ENCODE measurements around the gene GMDS.

GRCh38 chr6:2016040-2016439 is 229.4 kb downstream of the GMDS start:
- TF ChIP-seq CTCF (IDR thresholded peaks at IDR 0.05; ENCODE audit: extremely low read depth in 1 of 2, insufficient read depth in 1 of 2, low read depth in 1 of 2, low read length in 2 of 2) (no peak), MAX (IDR thresholded peaks at IDR 0.05; ENCODE audit: insufficient read depth, insufficient read length) (no peak), POLR2A (IDR thresholded peaks at IDR 0.05; ENCODE audit: low read depth, low read length) (no peak), POLR2AphosphoS5 (IDR thresholded peaks at IDR 0.05; ENCODE audit: insufficient read depth, low read depth, low read length) (no peak), FOS (IDR thresholded peaks at IDR 0.05; ENCODE audit: borderline replicate concordance, insufficient read depth, low read length) (no peak), EZH2 (IDR thresholded peaks at IDR 0.05; ENCODE audit: borderline replicate concordance, low read depth, low read length, severe bottlenecking) (no peak), GATA2 (IDR thresholded peaks at IDR 0.05; ENCODE audit: insufficient read depth, insufficient read length, low read depth, low read length) (no peak), JUN (IDR thresholded peaks at IDR 0.05; ENCODE audit: borderline replicate concordance, insufficient read depth, insufficient read length, low read depth) (no peak)

Data from endothelial cell of umbilical vein (primary cell).